Cardiac septum (tissue), 1 donor: Measurements from ENCODE around the gene RDH5. TPM values are rescaled to one million over a fixed set of nuclear protein-coding genes. Genes with fewer than 3 reads are reported as not detected.
"Not testable (repeated sequence)": the region's sequence is repeated elsewhere in the genome, so short reads cannot be mapped to it uniquely, and the experiment has no call there.

ENCODE experiments used
- DNase-seq: peaks from one replicate; pipeline ENCODE4 v3.0.0-alpha.2; 2020; ENCODE audit warnings: low spot score
- intact Hi-C: fragments of 100-400 bp; cut with DNase I; formaldehyde crosslinking; loops from one replicate; pipeline ENCODE4 v1.14.0; 2022
- total RNA-seq: library from RNA; stranded (reverse); fragmentation: NEBNext Ultra II Directional; extraction: Animal tissue kit (Norgen Biotek cat#: 25700); gene quantifications from one replicate; pipeline ENCODE4 v1.2.1, GENCODE V29; 2021
- donor health status: DM: no; HTN: no; CAD: no.

Gene RDH5
- total RNA-seq, 1 donor from 2014 or later: 26.3 TPM

DNA sequence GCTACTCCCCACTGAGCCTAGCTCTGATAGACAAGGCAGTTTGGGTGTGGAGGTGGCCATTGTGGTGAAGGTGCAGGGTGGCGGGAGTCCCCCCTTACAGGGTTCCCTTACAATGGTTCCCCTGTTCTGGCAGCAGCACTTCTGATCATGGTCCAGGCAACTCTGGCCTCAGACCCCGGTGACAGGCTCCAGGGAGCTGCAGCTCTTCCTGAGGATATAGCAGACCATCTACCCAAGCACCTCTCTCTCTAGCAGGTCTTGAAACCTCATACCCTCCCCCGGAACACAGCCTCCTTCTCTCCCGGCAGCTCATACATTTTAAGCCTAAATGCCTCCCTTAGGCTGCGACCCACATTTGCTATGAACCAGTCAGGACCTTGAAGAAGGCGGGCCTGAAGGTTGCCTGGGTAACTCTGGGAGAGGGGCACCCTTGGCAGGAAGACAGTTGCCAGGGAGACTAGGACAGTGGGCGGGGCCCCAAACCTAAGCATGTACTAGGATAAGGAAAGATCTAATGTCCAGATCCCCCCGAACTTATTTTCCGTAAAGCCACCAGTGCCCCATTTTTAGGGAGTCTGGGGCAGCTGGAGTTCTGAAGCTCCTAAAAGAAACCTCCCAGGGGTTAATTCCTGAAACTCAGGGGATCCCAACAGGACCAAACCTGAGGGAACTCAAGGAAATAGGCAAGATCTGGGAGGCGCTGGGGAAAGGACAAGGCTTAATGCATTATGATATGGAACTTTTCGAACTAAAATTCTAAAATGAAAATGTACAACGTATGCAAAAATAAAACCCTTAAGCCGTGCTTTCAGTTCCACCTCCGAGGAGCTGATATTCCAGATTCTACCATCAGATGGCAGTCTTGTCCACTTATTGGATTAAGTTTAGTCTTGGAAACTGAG lies 18.2 kb downstream of the RDH5 start:
- intact Hi-C loops: loop anchor here (2.0 to 5.0 kb wide), 3 partner anchors 58 to 202 kb away; partner anchors contain the start of gene PYM1
- DNase-seq: peak; percentile 82

DNA sequence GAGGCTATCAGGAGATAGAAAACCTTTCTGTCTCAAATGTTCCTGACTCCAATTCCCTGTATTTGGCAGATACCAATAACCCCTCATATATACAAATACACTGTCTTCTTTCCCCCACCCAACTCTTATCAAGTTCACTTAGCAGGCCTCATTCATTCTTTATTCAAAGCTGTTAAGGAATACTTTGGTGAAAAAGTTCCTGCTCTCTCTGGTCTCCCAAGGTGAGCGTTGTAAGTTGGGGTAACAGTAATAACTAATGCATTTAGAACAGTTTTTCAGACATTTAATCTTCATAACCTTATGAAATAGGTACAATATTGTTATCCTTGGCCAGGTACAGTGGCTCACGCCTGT lies 18.8 kb downstream of the RDH5 start:
- DNase-seq: no peak
- intact Hi-C loops: loop anchor here (2.0 to 5.0 kb wide), 3 partner anchors 58 to 202 kb away; partner anchors contain the start of gene PYM1

DNA sequence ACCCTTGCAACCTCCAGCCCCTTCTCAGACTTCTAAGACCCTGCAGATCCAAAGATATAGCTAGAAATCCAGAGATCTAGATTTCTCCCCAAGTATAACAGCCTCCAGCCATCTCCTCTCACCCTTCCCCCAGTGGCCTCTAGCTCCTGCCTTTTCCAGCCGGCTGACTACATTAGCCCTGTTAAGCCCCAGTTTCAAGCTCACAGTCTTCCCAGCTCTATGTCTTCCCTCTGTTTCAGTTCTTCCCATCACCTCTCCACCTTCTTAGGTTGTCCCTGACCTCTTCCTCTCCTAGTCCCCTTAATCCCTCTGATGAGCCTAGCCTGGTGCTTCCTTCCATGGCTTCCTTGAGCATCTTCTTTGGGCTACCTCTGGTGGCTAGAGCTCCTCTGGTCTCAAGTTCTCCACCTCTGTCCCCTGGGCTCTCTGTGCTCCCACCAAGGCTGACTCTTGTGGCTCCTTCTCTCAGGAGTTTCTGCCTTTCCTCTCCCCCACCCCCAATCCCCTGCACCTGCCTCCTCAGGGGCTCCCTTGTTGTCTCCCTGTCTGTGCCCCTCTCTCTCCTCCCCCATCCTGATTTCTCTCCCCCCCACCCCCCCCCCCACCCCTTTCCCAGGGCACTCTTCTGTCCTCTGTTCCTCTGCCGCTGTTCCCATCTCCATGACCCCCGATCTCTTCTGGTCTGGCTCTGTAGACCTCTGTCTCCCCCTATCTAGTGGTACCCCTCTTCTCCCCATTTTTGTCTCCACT lies 21.9 kb downstream of the RDH5 start:
- intact Hi-C loops: loop anchor here (10.0 kb wide), 2 partner anchors 303 to 373 kb away; partner anchors contain the start of genes RPL41, RPS26 and ZC3H10

DNA sequence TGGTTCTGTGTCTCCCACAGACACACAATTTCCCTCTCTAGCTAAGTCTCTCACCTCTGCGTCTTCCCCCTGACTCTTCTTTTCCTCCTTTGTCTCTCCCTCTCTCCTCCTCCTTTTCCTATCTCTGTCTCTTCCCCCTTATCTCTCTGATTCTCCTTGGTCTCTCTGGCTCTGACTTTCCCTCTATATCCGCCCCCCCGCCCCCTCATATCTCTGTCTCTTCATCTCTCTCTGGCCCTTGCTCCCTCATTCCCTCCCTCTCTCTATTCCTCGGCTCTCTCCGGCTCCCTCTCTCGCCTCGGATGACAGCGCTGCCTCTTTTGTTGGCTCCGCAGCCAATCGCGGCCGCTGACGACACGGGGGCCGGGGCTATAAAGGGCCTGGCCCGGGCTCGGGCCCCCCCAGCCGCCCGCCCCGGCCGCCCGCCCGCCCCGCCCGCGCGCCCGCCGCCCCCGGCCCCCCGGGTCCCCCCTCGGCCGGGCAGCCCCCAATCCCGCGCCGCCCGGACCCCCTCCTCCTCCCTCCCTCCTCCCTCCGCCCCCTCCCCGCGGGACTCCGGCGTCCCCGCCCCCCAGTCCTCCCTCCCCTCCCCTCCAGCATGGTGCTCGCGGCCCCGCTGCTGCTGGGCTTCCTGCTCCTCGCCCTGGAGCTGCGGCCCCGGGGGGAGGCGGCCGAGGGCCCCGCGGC lies 22.7 kb downstream of the RDH5 start, which contains the start of gene GDF11:
TSS of gene GDF11 (plus strand) at position 404 of the 687 bp plus-strand sequence. CDS start at position 599, 195 bp downstream.
- peak; percentile 89 for DNase-seq
- intact Hi-C loops: loop anchor here (10.0 kb wide), 2 partner anchors 302 to 372 kb away; partner anchors contain the start of genes RPL41, RPS26 and ZC3H10

More for the DNA sequence above, 21.9 kb downstream of the RDH5 start:
- DNase-seq: no peak

- intact Hi-C loops: loop anchor here (10.0 kb wide), 2 partner anchors 301 to 371 kb away; partner anchors contain the start of genes RPL41, RPS26 and ZC3H10
- peak; percentile 81 for DNase-seq
Measured at GRCh38 chr12:55743406-55744339, 23.5 kb downstream of the RDH5 start.

GRCh38 chr12:55744340-55745030 lies 24.3 kb downstream of the RDH5 start:
- DNase-seq: no peak
- intact Hi-C loops: loop anchor here (10.0 kb wide), 2 partner anchors 300 to 370 kb away; partner anchors contain the start of genes RPL41, RPS26 and ZC3H10

- no peak for DNase-seq
- intact Hi-C loops: loop anchor here (10.0 kb wide), 2 partner anchors 299 to 369 kb away; partner anchors contain the start of genes RPL41, RPS26 and ZC3H10
Measured at GRCh38 chr12:55745361-55746173, 25.4 kb downstream of the RDH5 start.

- no peak for DNase-seq
- intact Hi-C loops: loop anchor here (10.0 kb wide), 2 partner anchors 298 to 368 kb away; partner anchors contain the start of genes RPL41, RPS26 and ZC3H10
Measured at GRCh38 chr12:55746174-55746912, 26.1 kb downstream of the RDH5 start.

GRCh38 chr12:55746913-55747231 lies 26.7 kb downstream of the RDH5 start:
- intact Hi-C loops: loop anchor here (10.0 kb wide), 2 partner anchors 298 to 368 kb away; partner anchors contain the start of genes RPL41, RPS26 and ZC3H10
- DNase-seq: no peak

GRCh38 chr12:55748230-55748993 lies 28.2 kb downstream of the RDH5 start:
- intact Hi-C loops: loop anchor here (10.0 kb wide), 2 partner anchors 296 to 366 kb away; partner anchors contain the start of genes RPL41, RPS26 and ZC3H10
- no peak for DNase-seq

GRCh38 chr12:55755246-55755645 lies 35.1 kb downstream of the RDH5 start:
- no peak for DNase-seq
- intact Hi-C loops: no loop called here

GRCh38 chr12:55757701-55758100 lies 37.5 kb downstream of the RDH5 start:
- intact Hi-C loops: no loop called here

DNA sequence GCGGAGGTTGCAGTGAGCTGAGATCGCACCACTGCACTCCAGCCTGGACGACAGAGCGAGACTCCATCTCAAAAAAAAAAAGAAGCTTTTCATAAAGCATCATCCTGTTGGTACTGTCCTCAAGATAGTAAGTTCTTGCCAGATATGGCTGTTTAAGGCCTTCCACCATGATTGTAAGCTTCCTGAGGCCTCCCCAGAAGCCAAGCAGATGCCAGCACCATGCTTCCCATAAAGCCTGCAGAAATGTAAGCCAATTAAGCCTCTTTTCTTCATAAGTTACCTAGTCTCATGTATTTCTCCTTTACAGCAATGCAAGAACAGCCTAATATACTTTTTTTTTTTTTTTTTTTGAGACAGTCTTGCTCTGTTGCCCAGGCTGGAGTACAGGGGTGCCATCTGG lies 38.4 kb downstream of the RDH5 start:
- intact Hi-C loops, DNase-seq: not testable (repeated sequence)

More at GRCh38 chr12:55757701-55758100, 37.5 kb downstream of the RDH5 start:
- DNase-seq: no peak

DNA sequence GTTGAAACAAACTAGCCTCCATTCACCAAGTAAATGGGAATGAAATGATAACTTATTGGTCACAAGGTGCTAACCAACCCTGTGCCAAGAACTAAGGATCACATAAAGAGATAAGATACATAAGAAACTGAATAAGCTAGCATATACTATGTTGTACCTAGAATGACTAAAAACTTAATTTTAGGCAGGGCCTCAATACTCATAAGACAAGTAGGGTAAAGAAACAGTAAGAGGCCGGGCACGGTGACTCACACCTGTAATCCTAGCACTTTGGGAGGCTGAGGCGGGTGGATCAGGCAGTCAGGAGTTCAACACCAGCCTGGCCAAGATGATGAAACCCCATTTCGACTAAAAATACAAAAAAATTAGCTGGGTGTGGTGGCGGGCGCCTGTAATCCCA lies 40.5 kb downstream of the RDH5 start:
- intact Hi-C loops: no loop called here
- DNase-seq: no peak

DNA sequence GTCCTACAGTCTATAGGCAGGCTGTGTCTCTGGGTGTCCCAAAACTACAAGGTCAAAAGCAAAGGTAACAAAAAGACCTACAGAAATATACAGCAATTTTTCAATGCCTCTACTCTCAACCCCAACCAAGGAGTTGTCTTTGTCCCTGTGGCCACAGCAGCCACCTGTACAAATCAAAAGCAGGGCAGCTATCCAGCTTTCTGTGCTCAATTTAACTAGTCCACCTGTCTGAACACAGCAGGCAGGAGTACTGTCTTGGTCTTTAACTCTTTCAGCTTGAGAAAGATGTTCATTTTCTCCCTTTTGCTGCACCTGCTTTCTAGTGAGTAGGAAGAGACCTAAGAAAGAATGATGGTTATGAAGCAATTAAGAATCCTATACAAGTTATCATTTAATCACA lies 42.5 kb downstream of the RDH5 start:
- intact Hi-C loops: no loop called here
- DNase-seq: no peak
